B cell (primary cell): ENCODE data around the gene GALNT6. TPM values are rescaled to one million over a fixed set of nuclear protein-coding genes. Genes with fewer than 3 reads are reported as not detected.

ENCODE experiments used
- ATAC-seq: fragments of 200-7000 bp; cut with Tn5 transposase; one replicate; pipeline ENCODE4 v1.10.0; 2021; ENCODE audit warnings: low read depth, mild to moderate bottlenecking, moderate number of reproducible peaks, moderate library complexity
- CTCF ChIA-PET: fragments of 350-600 bp; sonication (Branson Sonifier 250); formaldehyde crosslinking; loops from one replicate; lab custom pipeline; 2021; ENCODE audit warnings: antibody characterized with exemption, inconsistent platforms; lab: Charles Lee
- POLR2A ChIA-PET: fragments of 350-600 bp; sonication (Branson Sonifier 250); formaldehyde crosslinking; loops from one replicate; lab custom pipeline; 2021; ENCODE audit warnings: antibody characterized with exemption; lab: Charles Lee
- DNase-seq: peaks from one replicate; pipeline ENCODE4 v3.0.0; 2013
- H2AFZ ChIP-seq: 2 replicates; pipeline ENCODE4 v1.6.1; 2012; ENCODE audit warnings: mild to moderate bottlenecking, low read depth, low read length; ENCODE audit not compliant: insufficient read depth, poor library complexity, severe bottlenecking
- H3K27ac ChIP-seq, 2 donors: 1 replicate in 1 of 2; 2 replicates in 1 of 2; pipeline ENCODE4 v1.5.1; 2012 to 2013; ENCODE audit warnings: low read length in 2 of 2, mild to moderate bottlenecking in 2 of 2, moderate library complexity in 1 of 2
- H3K27me3 ChIP-seq, 4 experiments: fragments of 200-600 bp in 1 of 4; sonication (generic) in 1 of 4; replicated peaks in 1 of 4; 1 replicate in 2 of 4; 2 replicates in 2 of 4; pipeline versions ENCODE4 v1.6.1 to v1.7.0; 2013 to 2016; ENCODE audit warnings: low read length in 3 of 4, mild to moderate bottlenecking in 2 of 4, mixed read lengths in 1 of 4, moderate library complexity in 1 of 4; ENCODE audit not compliant: insufficient read depth in 4 of 4, control insufficient read depth in 3 of 4; ENCODE audit errors: control extremely low read depth in 1 of 4
- H3K36me3 ChIP-seq, 2 experiments: replicated peaks in 1 of 2; 1 replicate in 1 of 2; 2 replicates in 1 of 2; pipeline versions ENCODE4 v1.6.1 to v1.7.1; 2013; ENCODE audit warnings: low read length in 1 of 2; ENCODE audit not compliant: insufficient read depth in 2 of 2, control insufficient read depth in 1 of 2; ENCODE audit errors: control extremely low read depth in 1 of 2, extremely low read depth in 1 of 2
- H3K4me1 ChIP-seq, 2 donors: fragments of 200-600 bp in 1 of 2; sonication (generic) in 1 of 2; 1 replicate in 1 of 2; 2 replicates in 1 of 2; pipeline versions ENCODE4 v1.5.1 to v1.6.1; 2013 to 2017; ENCODE audit warnings: low read length in 2 of 2; ENCODE audit not compliant: control insufficient read depth in 2 of 2, insufficient read depth in 2 of 2
- H3K4me2 ChIP-seq: replicated peaks from 2 replicates; pipeline ENCODE3; 2012; ENCODE audit warnings: mild to moderate bottlenecking, low read depth, low read length; ENCODE audit not compliant: poor library complexity, severe bottlenecking
- H3K4me3 ChIP-seq, 5 experiments: fragments of 200-600 bp in 1 of 5; sonication (generic) in 1 of 5; 1 replicate in 3 of 5; 2 replicates in 2 of 5; pipeline versions ENCODE4 v1.5.1 to v1.7.0; 2011 to 2016; ENCODE audit warnings: low read length in 4 of 5, mild to moderate bottlenecking in 4 of 5, low read depth in 2 of 5, control low read depth in 1 of 5, moderate library complexity in 1 of 5; ENCODE audit not compliant: insufficient read depth in 1 of 5; ENCODE audit errors: control extremely low read depth in 1 of 5, extremely low read depth in 1 of 5
- H3K79me2 ChIP-seq: fragments of 200-600 bp; sonication (generic); one replicate; pipeline ENCODE4 v1.6.0; 2016; ENCODE audit warnings: low read length; ENCODE audit not compliant: control insufficient read depth, insufficient read depth
- H3K9ac ChIP-seq: fragments of 200-600 bp; sonication (generic); 2 replicates; pipeline ENCODE4 v1.6.1; 2017; ENCODE audit warnings: mild to moderate bottlenecking, low read length, moderate library complexity
- H3K9me3 ChIP-seq, 3 donors: one replicate each; pipeline versions ENCODE4 v1.6.1 to v1.7.1; 2013; ENCODE audit warnings: low read length in 2 of 3; ENCODE audit not compliant: control insufficient read depth in 2 of 3, insufficient read depth in 1 of 3; ENCODE audit errors: control extremely low read depth in 1 of 3
- H4K20me1 ChIP-seq: 2 replicates; pipeline ENCODE4 v1.6.0; 2012; ENCODE audit warnings: mild to moderate bottlenecking, low read length; ENCODE audit not compliant: insufficient read depth, control insufficient read depth, poor library complexity, severe bottlenecking
- H3K27ac Mint-ChIP-seq: one replicate; pipeline ENCODE4 v1.8.0; 2021; ENCODE audit warnings: mixed read lengths
- H3K27me3 Mint-ChIP-seq: one replicate; pipeline ENCODE4 v1.8.0; 2021; ENCODE audit warnings: mixed read lengths
- H3K4me1 Mint-ChIP-seq: one replicate; pipeline ENCODE4 v1.8.0; 2021; ENCODE audit warnings: mixed read lengths
- H3K4me3 Mint-ChIP-seq: one replicate; pipeline ENCODE4 v1.8.0; 2021; ENCODE audit warnings: mixed read lengths
- H3K9me3 Mint-ChIP-seq: one replicate; pipeline ENCODE4 v1.8.0; 2022; ENCODE audit warnings: mixed read lengths; ENCODE audit not compliant: insufficient read depth
- CTCF ChIP-seq: fragments of 200-600 bp; IDR thresholded peaks from one replicate; pipeline ENCODE4 v1.8.0; 2022; ENCODE audit warnings: antibody characterized with exemption, mild to moderate bottlenecking
- EZH2 ChIP-seq: IDR thresholded peaks from 2 replicates; pipeline ENCODE4 v1.6.1; 2012; ENCODE audit warnings: borderline replicate concordance, low read depth, mild to moderate bottlenecking, moderate library complexity, low read length; ENCODE audit not compliant: insufficient read depth, poor library complexity, severe bottlenecking
- WGBS: methylation state at CpG from one replicate; pipeline ENCODE4 v1.1.5; 2013; ENCODE audit warnings: missing lambda C conversion rate; ENCODE audit not compliant: insufficient coverage; 5-methylcytosine and 5-hydroxymethylcytosine counted together
- intact Hi-C: fragments of 100-400 bp; cut with micrococcal nuclease; formaldehyde crosslinking; loops from one replicate; pipeline ENCODE4 v1.10.0; 2022
- polyA plus RNA-seq: library from polyadenylated mRNA; depleted of rRNA; stranded (reverse); fragments of >200 nt; gene quantifications from 2 replicates; pipeline ENCODE4 v1.2.3, GENCODE V29; 2012
- total RNA-seq, 2 donors: library from RNA; stranded (reverse); fragments of 120-200 nt in 1 of 2; gene quantifications; 1 replicate in 1 of 2; 2 replicates in 1 of 2; pipeline versions ENCODE4 v1.2.3 to v1.2.4, GENCODE V29; 2013 to 2022

The GALNT6 gene
- total and polyA plus RNA-seq, 2 donors (not counting 1 experiment from before 2014, with no cell fraction given), result 9.0 to 10.3 TPM

GRCh38 chr12:51320695-51321320, 70.4 kb downstream of the GALNT6 start:
- ATAC-seq (no peak), DNase-seq (no peak)
- Mint-ChIP-seq H3K27me3 (no peaks in the 10 kb centered on the region), H3K4me1 (peaks cover 86% of the 10 kb centered on the region), H3K9me3 (no peaks in the 10 kb centered on the region), H3K27ac (peak overlapping the region; percentile 99), H3K4me3 (peak overlapping the region; percentile 64)
- peaks cover 0 to 9% (median 0%) of the 10 kb centered on the region in 3 donors for H3K9me3 ChIP-seq
- peak overlapping the region in 3 of 5 experiments; percentile 15 to 41 (median 26) for H3K4me3 ChIP-seq
- TF ChIP-seq CTCF (no peak), EZH2 (no peak)
- H3K4me1 ChIP-seq, result peaks cover 68 to 80% of the 10 kb centered on the region in 2 donors
- H3K27me3 ChIP-seq, result no peaks in the 10 kb centered on the region
- intact Hi-C loops, result loop anchor here (5.0 to 10.0 kb wide), 4 partner anchors 84 to 556 kb away; partner anchors contain the start of genes ATF1, DAZAP2, LETMD1 and TFCP2
- H3K9ac ChIP-seq, result peak overlapping the region; percentile 35
- no peak overlapping the region for H2AFZ ChIP-seq
- H3K27ac ChIP-seq, result peak overlapping the region; percentile 4 to 88
- POLR2A ChIA-PET, result interaction anchor here (0.6 to 1.9 kb wide), 7 partner anchors 9 to 384 kb away, joined by 3 to 8 read pairs (median 3); no protein-coding TSS in a partner anchor
- WGBS, result no CpG with 5 or more reads among the region's 3 CpGs
- peaks cover 72% of the 10 kb centered on the region for H3K79me2 ChIP-seq
- H4K20me1 ChIP-seq, result no peaks in the 10 kb centered on the region
- H3K36me3 ChIP-seq, result peaks cover 0 to 17% of the 10 kb centered on the region in 2 experiments
- H3K4me2 ChIP-seq, result peak overlapping the region; percentile 83
- CTCF ChIA-PET, result interaction anchor here (0.6 to 11.9 kb wide), 5 partner anchors 19 to 59 kb away, joined by 3 to 148 read pairs (median 11); partner anchors contain the start of gene SMAGP

GRCh38 chr12:51320311-51320694, 70.9 kb downstream of the GALNT6 start:
- intact Hi-C loops, result loop anchor here (5.0 to 10.0 kb wide), 4 partner anchors 83 to 556 kb away; partner anchors contain the start of genes ATF1, DAZAP2, LETMD1 and TFCP2

More at GRCh38 chr12:51320311-51320694, 70.9 kb downstream of the GALNT6 start:
- no peak overlapping the region for H3K9ac ChIP-seq
- H3K4me1 ChIP-seq, result peaks cover 65 to 75% of the 10 kb centered on the region in 2 donors
- ChIA-PET CTCF (interaction anchor here (3.1 to 11.9 kb wide), 3 partner anchors 19 to 50 kb away, joined by 11 to 148 read pairs (median 18); partner anchors contain the start of gene SMAGP), POLR2A (interaction anchor here (0.6 to 1.9 kb wide), 6 partner anchors 9 to 383 kb away, joined by 3 to 8 read pairs (median 4); no protein-coding TSS in a partner anchor)
- peak overlapping the region; percentile 64 for H3K4me3 Mint-ChIP-seq
- TF ChIP-seq EZH2 (no peak), CTCF (no peak)
- H3K27me3 ChIP-seq, result no peaks in the 10 kb centered on the region
- H3K27ac Mint-ChIP-seq, result peak overlapping the region; percentile 99
- H3K27ac ChIP-seq, result peak overlapping the region; percentile 4 to 88
- peak overlapping the region; percentile 83 for H3K4me2 ChIP-seq
- H3K36me3 ChIP-seq, result peaks cover 0 to 22% of the 10 kb centered on the region in 2 experiments
- WGBS, result 83% methylated on average over 2 of the region's 4 CpGs
- no peaks in the 10 kb centered on the region for H3K9me3 Mint-ChIP-seq
- ATAC-seq (no peak), DNase-seq (no peak)
- H2AFZ ChIP-seq, result no peak overlapping the region
- no peaks in the 10 kb centered on the region for H4K20me1 ChIP-seq
- peaks cover 84% of the 10 kb centered on the region for H3K4me1 Mint-ChIP-seq
- no peaks in the 10 kb centered on the region for H3K27me3 Mint-ChIP-seq
- H3K4me3 ChIP-seq, result peak overlapping the region in 1 of 5 experiments; percentile 26
- H3K79me2 ChIP-seq, result peaks cover 77% of the 10 kb centered on the region
- H3K9me3 ChIP-seq, result peaks cover 0 to 9% (median 0%) of the 10 kb centered on the region in 3 donors
